Dedifferentiated amniotic fluid mesenchymal stem cell (primary cell): ENCODE measurements around the gene SLC35A4.

ENCODE experiments used
- DNase-seq: peaks from one replicate; pipeline ENCODE4 v3.0.0-alpha.2; 2016; ENCODE audit errors: extremely low spot score

The SLC35A4 gene

GRCh38 chr5:140564196-140565023 lies at the start of gene SLC35A4, which contains the start of gene APBB3:
SLC35A4 (plus strand) TSS chr5:140564828; CDS start chr5:140567170, 2,342 bp downstream.
APBB3 (minus strand) TSS chr5:140564598; CDS start chr5:140564245, 353 bp downstream.
- peak; percentile 100 for DNase-seq

GRCh38 chr5:140524003-140524402 lies 40.6 kb upstream of the SLC35A4 start:
- DNase-seq, result no peak

- no peak for DNase-seq
These were observed 24.4 kb upstream of the SLC35A4 start for GRCh38 chr5:140540227-140540626.

GRCh38 chr5:140542972-140543371 lies 21.7 kb upstream of the SLC35A4 start:
- DNase-seq, result no peak

GRCh38 chr5:140544986-140545385 lies 19.6 kb upstream of the SLC35A4 start:
- no peak for DNase-seq

- DNase-seq, result no peak
These were observed 19.0 kb upstream of the SLC35A4 start for GRCh38 chr5:140545606-140546005.

- no peak for DNase-seq
These were observed 17.6 kb upstream of the SLC35A4 start for GRCh38 chr5:140546851-140547507.

- DNase-seq, result peak; percentile 96
These were observed 16.9 kb upstream of the SLC35A4 start, which contains the start of gene EIF4EBP3 for GRCh38 chr5:140547508-140548299. EIF4EBP3 (plus strand) TSS chr5:140547662; CDS start chr5:140547738, 76 bp downstream.

- DNase-seq, result no peak
These were observed 16.3 kb upstream of the SLC35A4 start for GRCh38 chr5:140548300-140548688.

GRCh38 chr5:140548791-140549190 lies 15.8 kb upstream of the SLC35A4 start:
- DNase-seq, result no peak

- no peak for DNase-seq
These were observed 15.1 kb upstream of the SLC35A4 start for GRCh38 chr5:140549237-140550144.

GRCh38 chr5:140550147-140551079 lies 14.2 kb upstream of the SLC35A4 start:
- DNase-seq, result no peak

- DNase-seq, result no peak
These were observed 12.8 kb upstream of the SLC35A4 start for GRCh38 chr5:140551872-140552271.

- DNase-seq, result no peak
These were observed 11.0 kb upstream of the SLC35A4 start for GRCh38 chr5:140553657-140554056.

- DNase-seq, result no peak
These were observed 10.2 kb upstream of the SLC35A4 start for GRCh38 chr5:140554454-140554853.

- no peak for DNase-seq
These were observed 8.8 kb upstream of the SLC35A4 start for GRCh38 chr5:140555747-140556312.

- no peak for DNase-seq
These were observed 8.2 kb upstream of the SLC35A4 start for GRCh38 chr5:140556438-140556837.

GRCh38 chr5:140557136-140557805 lies 7.4 kb upstream of the SLC35A4 start, which contains the start of gene SRA1:
SRA1 (minus strand) TSS chr5:140557473; CDS start chr5:140557452, 21 bp downstream.
- DNase-seq, result peak; percentile 90

GRCh38 chr5:140557965-140558364 lies 6.7 kb upstream of the SLC35A4 start:
- no peak for DNase-seq
